Thoracic aorta (tissue), 2 donors: ENCODE data around the gene PXMP2. TPM values are rescaled to one million over a fixed set of nuclear protein-coding genes. Genes with fewer than 3 reads are reported as not detected.

ENCODE experiments used
- ATAC-seq: fragments of 150-250 bp; one replicate; pipeline ENCODE4 v1.8.0; 2017; ENCODE audit warnings: low read depth; ENCODE audit not compliant: insufficient number of reproducible peaks, low FRiP score
- DNase-seq: peaks from one replicate; pipeline ENCODE4 v3.0.0-alpha.2; 2020; ENCODE audit warnings: low spot score
- H3K27ac ChIP-seq, 2 donors: fragments of 200-600 bp; sonication (generic); 1 replicate in 1 of 2; 2 replicates in 1 of 2; pipeline ENCODE4 v1.5.1; 2016; ENCODE audit warnings: mild to moderate bottlenecking in 2 of 2, moderate library complexity in 2 of 2
- H3K27me3 ChIP-seq: fragments of 200-600 bp; sonication (generic); replicated peaks from 2 replicates; pipeline ENCODE4 v1.6.0; 2016; ENCODE audit warnings: mild to moderate bottlenecking; ENCODE audit not compliant: insufficient read depth
- H3K36me3 ChIP-seq: fragments of 200-600 bp; sonication (generic); one replicate; pipeline ENCODE4 v1.5.1; 2016
- H3K4me1 ChIP-seq, 2 donors: fragments of 200-600 bp; sonication (generic); 1 replicate in 1 of 2; 2 replicates in 1 of 2; pipeline versions ENCODE4 v1.5.1 to v1.6.0; 2016; ENCODE audit warnings: low read depth in 2 of 2, mild to moderate bottlenecking in 1 of 2; ENCODE audit not compliant: control insufficient read depth in 1 of 2
- H3K4me3 ChIP-seq: fragments of 200-600 bp; sonication (generic); 2 replicates; pipeline ENCODE4 v1.5.1; 2016; ENCODE audit warnings: mild to moderate bottlenecking
- H3K9me3 ChIP-seq: fragments of 200-600 bp; sonication (generic); 2 replicates; pipeline ENCODE4 v1.5.1; 2016
- CTCF ChIP-seq: fragments of 200-600 bp; sonication (generic); IDR thresholded peaks from one replicate; pipeline ENCODE4 v1.5.1; 2019; ENCODE audit warnings: antibody characterized with exemption
- total RNA-seq, 2 donors: library from RNA; depleted of rRNA; stranded (reverse); fragments of >200 nt; gene quantifications; one replicate each; pipeline versions ENCODE4 v1.1.0 to v1.2.3, GENCODE V29; 2016

The PXMP2 gene
- total RNA-seq, 2 donors from 2014 or later, result 56.9 to 62.7 TPM

GRCh38 chr12:132736913-132737312 lies 49.5 kb downstream of the PXMP2 start:
- no peaks in the 10 kb centered on the region for H3K4me1 ChIP-seq
- no peaks in the 10 kb centered on the region for H3K9me3 ChIP-seq
- peaks cover 92% of the 10 kb centered on the region for H3K36me3 ChIP-seq
- no peak for TF ChIP-seq CTCF
- H3K27ac ChIP-seq, result no peak overlapping the region
- H3K27me3 ChIP-seq, result no peaks in the 10 kb centered on the region
- ATAC-seq (no peak), DNase-seq (no peak)
- H3K4me3 ChIP-seq, result no peak overlapping the region

- H3K36me3 ChIP-seq, result peaks cover 79% of the 10 kb centered on the region
- no peak for ATAC-seq
- H3K4me3 ChIP-seq, result no peak overlapping the region
- no peaks in the 10 kb centered on the region for H3K27me3 ChIP-seq
- DNase-seq, result no peak
- no peak for TF ChIP-seq CTCF
- no peaks in the 10 kb centered on the region for H3K9me3 ChIP-seq
- H3K27ac ChIP-seq, result no peak overlapping the region
- no peaks in the 10 kb centered on the region for H3K4me1 ChIP-seq
These were observed 52.4 kb downstream of the PXMP2 start for GRCh38 chr12:132739600-132740312.

- H3K9me3 ChIP-seq, result no peaks in the 10 kb centered on the region
- no peak overlapping the region for H3K27ac ChIP-seq
- TF ChIP-seq CTCF, result no peak
- ATAC-seq (no peak), DNase-seq (no peak)
- H3K4me3 ChIP-seq, result no peak overlapping the region
- no peaks in the 10 kb centered on the region for H3K4me1 ChIP-seq
- H3K36me3 ChIP-seq, result peaks cover 79% of the 10 kb centered on the region
- no peaks in the 10 kb centered on the region for H3K27me3 ChIP-seq
These were observed 52.9 kb downstream of the PXMP2 start for GRCh38 chr12:132740313-132740646.

GRCh38 chr12:132740652-132741051 lies 53.3 kb downstream of the PXMP2 start:
- no peak for DNase-seq
- Histone ChIP-seq H3K27ac (no peak overlapping the region), H3K36me3 (peaks cover 79% of the 10 kb centered on the region), H3K27me3 (no peaks in the 10 kb centered on the region), H3K9me3 (no peaks in the 10 kb centered on the region), H3K4me1 (no peaks in the 10 kb centered on the region), H3K4me3 (no peak overlapping the region)
- TF ChIP-seq CTCF, result no peak
- no peak for ATAC-seq

GRCh38 chr12:132741620-132742019 lies 54.2 kb downstream of the PXMP2 start:
- no peaks in the 10 kb centered on the region for H3K27me3 ChIP-seq
- ATAC-seq (no peak), DNase-seq (no peak)
- H3K4me1 ChIP-seq, result no peaks in the 10 kb centered on the region
- no peak overlapping the region for H3K27ac ChIP-seq
- H3K9me3 ChIP-seq, result no peaks in the 10 kb centered on the region
- TF ChIP-seq CTCF, result no peak
- H3K36me3 ChIP-seq, result peaks cover 75% of the 10 kb centered on the region
- H3K4me3 ChIP-seq, result no peak overlapping the region
